Measurements from ENCODE around the gene MYMK. TPM values are rescaled to one million over a fixed set of nuclear protein-coding genes. Genes with fewer than 3 reads are reported as not detected.
A peak's percentile ranks its signal among the peaks of the same experiment; 100 is the strongest.

The MYMK gene
- total RNA-seq, 4 donors from 2014 or later: not detected

- no peak overlapping the region for H3K4me3 ChIP-seq
- peaks cover 0 to 9% of the 10 kb centered on the region in 2 donors for H3K4me1 ChIP-seq
- intact Hi-C loops (cut with DNase I; ENCODE audit: low total_unique reads): no loop called here
- H3K9me3 ChIP-seq: no peaks in the 10 kb centered on the region
- H3K36me3 ChIP-seq: no peaks in the 10 kb centered on the region
- no peak overlapping the region for H3K27ac ChIP-seq
- no peaks in the 10 kb centered on the region for H3K27me3 ChIP-seq
- peak in 1 of 2 donors; percentile 74 for DNase-seq
- no peak for TF ChIP-seq CTCF (IDR thresholded peaks at IDR 0.05)
- TF ChIP-seq POLR2A (IDR thresholded peaks at IDR 0.05): no peak
Measured at GRCh38 chr9:133527444-133527920, 2.7 kb upstream of the MYMK start.

GRCh38 chr9:133526721-133527321 is 2.1 kb upstream of the MYMK start:
- Histone ChIP-seq H3K4me3 (no peak overlapping the region), H3K9me3 (no peaks in the 10 kb centered on the region), H3K4me1 (peaks cover 0 to 9% of the 10 kb centered on the region in 2 donors), H3K27me3 (no peaks in the 10 kb centered on the region), H3K36me3 (no peaks in the 10 kb centered on the region), H3K27ac (no peak overlapping the region)
- no peak for DNase-seq
- intact Hi-C loops (cut with DNase I; ENCODE audit: low total_unique reads): no loop called here
- TF ChIP-seq POLR2A (IDR thresholded peaks at IDR 0.05) (no peak), CTCF (IDR thresholded peaks at IDR 0.05) (no peak)

DNA sequence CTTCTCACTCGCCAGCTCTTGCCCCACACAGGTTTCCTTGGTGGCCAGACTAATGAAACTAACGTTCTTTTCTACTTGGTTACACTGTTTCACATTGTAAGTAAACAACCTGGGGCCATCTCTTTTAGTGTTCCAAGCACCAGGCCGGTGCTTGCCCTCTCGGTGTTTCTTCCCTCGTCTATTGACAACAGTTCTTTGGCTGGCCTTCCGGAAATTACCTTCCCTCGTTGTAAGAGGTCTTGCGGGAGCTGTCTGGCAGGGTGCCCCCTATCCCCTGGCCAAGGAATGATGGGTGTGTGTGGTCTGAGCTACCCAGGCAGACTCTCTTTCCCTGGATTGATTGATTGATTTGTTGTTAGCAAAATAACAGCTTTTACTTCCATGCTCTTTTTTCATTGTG is 918 bp upstream of the MYMK start:
- Histone ChIP-seq H3K4me1 (peaks cover 0 to 9% of the 10 kb centered on the region in 2 donors), H3K36me3 (no peaks in the 10 kb centered on the region), H3K27ac (no peak overlapping the region), H3K27me3 (no peaks in the 10 kb centered on the region), H3K4me3 (no peak overlapping the region), H3K9me3 (no peaks in the 10 kb centered on the region)
- DNase-seq: no peak
- intact Hi-C loops (cut with DNase I; ENCODE audit: low total_unique reads): no loop called here
- TF ChIP-seq POLR2A (IDR thresholded peaks at IDR 0.05): no peak
- TF ChIP-seq CTCF (IDR thresholded peaks at IDR 0.05): no peak

GRCh38 chr9:133524146-133524545 is 613 bp downstream of the MYMK start:
- Histone ChIP-seq H3K4me1 (peaks cover 0 to 9% of the 10 kb centered on the region in 2 donors), H3K9me3 (no peaks in the 10 kb centered on the region), H3K36me3 (no peaks in the 10 kb centered on the region), H3K27ac (no peak overlapping the region), H3K4me3 (no peak overlapping the region), H3K27me3 (no peaks in the 10 kb centered on the region)
- no peak for DNase-seq
- intact Hi-C loops (cut with DNase I; ENCODE audit: low total_unique reads): no loop called here
- TF ChIP-seq POLR2A (IDR thresholded peaks at IDR 0.05) (no peak), CTCF (IDR thresholded peaks at IDR 0.05) (no peak)

DNA sequence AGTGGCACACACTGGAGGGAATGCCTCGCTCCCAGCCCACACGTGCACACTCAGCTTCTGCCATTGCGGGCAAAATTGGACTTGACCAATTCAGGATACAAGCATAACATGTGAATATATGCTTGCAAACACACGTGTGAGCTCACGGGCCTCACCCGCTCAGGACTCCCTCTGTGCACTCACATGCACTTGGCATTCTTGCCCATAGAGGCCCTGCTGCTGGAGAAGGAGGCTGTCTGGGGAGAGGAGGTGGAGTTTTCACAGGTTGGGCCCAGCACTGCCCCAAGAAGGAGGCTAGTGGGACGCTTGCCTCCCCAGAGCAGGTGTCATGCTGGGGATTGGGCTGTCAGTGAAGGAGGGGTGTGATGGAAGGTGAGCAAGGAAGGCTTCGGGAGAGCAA is 1.7 kb downstream of the MYMK start:
- Histone ChIP-seq H3K4me3 (no peak overlapping the region), H3K27ac (no peak overlapping the region), H3K4me1 (peaks cover 0 to 9% of the 10 kb centered on the region in 2 donors), H3K36me3 (no peaks in the 10 kb centered on the region), H3K9me3 (no peaks in the 10 kb centered on the region), H3K27me3 (no peaks in the 10 kb centered on the region)
- no peak for DNase-seq
- intact Hi-C loops (cut with DNase I; ENCODE audit: low total_unique reads): no loop called here
- TF ChIP-seq POLR2A (IDR thresholded peaks at IDR 0.05) (no peak), CTCF (IDR thresholded peaks at IDR 0.05) (no peak)

Data from uterus (tissue), 4 donors.